Loucy (cell line): ENCODE data around the gene CALHM3.

Experiments used
- H2AFZ ChIP-seq: fragments of 200-600 bp; sonication (generic); 2 replicates; pipeline ENCODE4 v1.6.0; 2016; ENCODE audit warnings: antibody characterized with exemption, mild to moderate bottlenecking, low read length, moderate library complexity
- H3F3A ChIP-seq: fragments of 200-600 bp; 2 replicates; pipeline ENCODE4 v1.6.0; 2016; ENCODE audit warnings: antibody characterized with exemption, low read depth, mild to moderate bottlenecking
- H3K27me3 ChIP-seq: fragments of 200-600 bp; sonication (generic); 2 replicates; pipeline ENCODE4 v1.6.1; 2014; ENCODE audit warnings: low read length, mild to moderate bottlenecking; ENCODE audit not compliant: insufficient read depth, poor library complexity, severe bottlenecking
- H3K36me3 ChIP-seq: fragments of 200-600 bp; sonication (generic); 2 replicates; pipeline ENCODE4 v1.6.1; 2016; ENCODE audit warnings: low read length; ENCODE audit not compliant: insufficient read depth
- H3K4me1 ChIP-seq: fragments of 200-600 bp; sonication (generic); 2 replicates; pipeline ENCODE4 v1.5.1; 2014; ENCODE audit warnings: low read length, mild to moderate bottlenecking; ENCODE audit not compliant: insufficient read depth, poor library complexity, severe bottlenecking
- H3K4me2 ChIP-seq: fragments of 200-600 bp; sonication (generic); 2 replicates; pipeline ENCODE4 v1.6.0; 2014; ENCODE audit warnings: antibody characterized with exemption, low read length, low read depth, mild to moderate bottlenecking; ENCODE audit not compliant: poor library complexity, severe bottlenecking
- H3K4me3 ChIP-seq: fragments of 200-600 bp; sonication (generic); 2 replicates; pipeline ENCODE4 v1.5.1; 2014; ENCODE audit warnings: low read length, mild to moderate bottlenecking, mixed read lengths; ENCODE audit not compliant: poor library complexity, severe bottlenecking
- H3K79me2 ChIP-seq: fragments of 200-600 bp; sonication (generic); 2 replicates; pipeline ENCODE4 v1.6.1; 2014; ENCODE audit warnings: low read length; ENCODE audit not compliant: insufficient read depth
- H3K9ac ChIP-seq: fragments of 200-600 bp; sonication (generic); 2 replicates; pipeline ENCODE4 v1.6.0; 2014; ENCODE audit warnings: mild to moderate bottlenecking, low read depth, low read length, moderate library complexity; ENCODE audit not compliant: poor library complexity, severe bottlenecking
- H3K9me2 ChIP-seq: fragments of 200-600 bp; sonication (generic); replicated peaks from 2 replicates; pipeline ENCODE4 v1.6.1; 2016; ENCODE audit warnings: low read depth, low read length, mixed read lengths
- H3K9me3 ChIP-seq: fragments of 200-600 bp; sonication (generic); 2 replicates; pipeline ENCODE4 v1.6.1; 2014; ENCODE audit warnings: mild to moderate bottlenecking, antibody characterized with exemption, low read length, low read depth; ENCODE audit not compliant: insufficient read depth
- H4K20me1 ChIP-seq: fragments of 200-600 bp; sonication (generic); 2 replicates; pipeline ENCODE4 v1.6.0; 2014; ENCODE audit warnings: antibody characterized with exemption, low read length, mild to moderate bottlenecking; ENCODE audit not compliant: insufficient read depth, poor library complexity, severe bottlenecking
- EZH2phosphoT487 ChIP-seq: fragments of 200-600 bp; IDR thresholded peaks from 2 replicates; pipeline ENCODE4 v1.6.1; 2018; ENCODE audit warnings: antibody characterized with exemption, mild to moderate bottlenecking, moderate library complexity, borderline replicate concordance
- TF ChIP-seq, protein P1 (sequence below): fragments of 200-600 bp; sonication (generic); conservative IDR thresholded peaks from 2 replicates; pipeline ENCODE4 v1.5.1; 2014; ENCODE audit warnings: mild to moderate bottlenecking, antibody characterized with exemption, low read length

The CALHM3 gene

DNA sequence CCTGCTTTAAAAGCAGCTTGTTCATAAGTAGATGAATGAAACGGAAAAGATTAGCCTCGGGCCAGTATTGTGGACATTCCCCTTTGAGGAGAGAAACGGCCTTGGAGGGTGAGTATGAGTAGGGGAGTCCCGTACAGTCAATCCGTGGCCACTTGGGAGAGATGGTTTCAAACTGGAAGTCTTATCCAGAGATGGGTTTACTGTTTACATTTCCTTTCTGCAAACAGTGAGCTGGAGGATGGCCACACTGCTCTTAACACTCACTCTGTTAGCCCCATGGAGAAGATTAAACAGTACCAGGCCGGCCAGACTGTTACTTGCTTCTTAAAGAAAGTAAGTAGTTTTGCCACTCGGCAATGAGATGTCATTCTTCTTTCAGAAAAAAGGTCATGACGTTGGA lies 47.1 kb downstream of the CALHM3 start:
- no peaks in the 10 kb centered on the region for H3K9me3 ChIP-seq
- peaks cover 13% of the 10 kb centered on the region for H3K4me1 ChIP-seq
- no peak overlapping the region for H3K4me2 ChIP-seq
- no peak overlapping the region for H3K9ac ChIP-seq
- no peaks in the 10 kb centered on the region for H3K9me2 ChIP-seq
- TF ChIP-seq, protein P1, sequence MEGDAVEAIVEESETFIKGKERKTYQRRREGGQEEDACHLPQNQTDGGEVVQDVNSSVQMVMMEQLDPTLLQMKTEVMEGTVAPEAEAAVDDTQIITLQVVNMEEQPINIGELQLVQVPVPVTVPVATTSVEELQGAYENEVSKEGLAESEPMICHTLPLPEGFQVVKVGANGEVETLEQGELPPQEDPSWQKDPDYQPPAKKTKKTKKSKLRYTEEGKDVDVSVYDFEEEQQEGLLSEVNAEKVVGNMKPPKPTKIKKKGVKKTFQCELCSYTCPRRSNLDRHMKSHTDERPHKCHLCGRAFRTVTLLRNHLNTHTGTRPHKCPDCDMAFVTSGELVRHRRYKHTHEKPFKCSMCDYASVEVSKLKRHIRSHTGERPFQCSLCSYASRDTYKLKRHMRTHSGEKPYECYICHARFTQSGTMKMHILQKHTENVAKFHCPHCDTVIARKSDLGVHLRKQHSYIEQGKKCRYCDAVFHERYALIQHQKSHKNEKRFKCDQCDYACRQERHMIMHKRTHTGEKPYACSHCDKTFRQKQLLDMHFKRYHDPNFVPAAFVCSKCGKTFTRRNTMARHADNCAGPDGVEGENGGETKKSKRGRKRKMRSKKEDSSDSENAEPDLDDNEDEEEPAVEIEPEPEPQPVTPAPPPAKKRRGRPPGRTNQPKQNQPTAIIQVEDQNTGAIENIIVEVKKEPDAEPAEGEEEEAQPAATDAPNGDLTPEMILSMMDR = no peak
- TF ChIP-seq EZH2phosphoT487 = no peak
- no peaks in the 10 kb centered on the region for H4K20me1 ChIP-seq
- H3F3A ChIP-seq = no peaks in the 10 kb centered on the region
- H3K27me3 ChIP-seq = no peaks in the 10 kb centered on the region
- peaks cover 71% of the 10 kb centered on the region; the same call in 1 of the 2 replicates for H3K36me3 ChIP-seq
- H2AFZ ChIP-seq = no peak overlapping the region
- H3K4me3 ChIP-seq = no peak overlapping the region
- H3K79me2 ChIP-seq = no peaks in the 10 kb centered on the region

DNA sequence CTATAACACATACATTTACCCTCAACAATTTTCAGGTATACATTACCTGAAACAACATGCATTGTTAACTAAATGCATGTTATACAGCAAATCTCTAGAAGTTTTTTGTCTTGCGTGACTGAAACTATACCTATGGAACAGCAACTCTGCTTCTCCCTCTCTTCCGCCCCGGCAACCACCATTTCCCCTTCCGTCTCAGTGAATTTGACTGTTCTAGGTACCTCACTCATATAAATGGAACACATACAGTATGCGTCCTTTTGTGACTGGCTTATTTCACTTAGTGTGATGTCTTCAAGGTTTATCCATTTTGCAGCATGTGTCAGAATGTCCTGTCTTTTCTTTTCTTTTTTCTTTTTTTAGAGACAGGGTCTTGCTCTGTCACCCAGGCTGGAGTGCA lies 49.4 kb downstream of the CALHM3 start:
- TF ChIP-seq EZH2phosphoT487 = no peak
- TF ChIP-seq, protein P1 = no peak
- Histone ChIP-seq H3K79me2 (no peaks in the 10 kb centered on the region), H2AFZ (no peak overlapping the region), H3K9me3 (no peaks in the 10 kb centered on the region), H4K20me1 (no peaks in the 10 kb centered on the region), H3K4me3 (no peak overlapping the region), H3K9me2 (no peaks in the 10 kb centered on the region), H3K36me3 (peaks cover 74% of the 10 kb centered on the region; the same call in 1 of the 2 replicates), H3K4me2 (peak overlapping the region; percentile 21), H3K9ac (peak overlapping the region; percentile 24), H3K4me1 (peaks cover 13% of the 10 kb centered on the region), H3K27me3 (no peaks in the 10 kb centered on the region), H3F3A (no peaks in the 10 kb centered on the region)

DNA sequence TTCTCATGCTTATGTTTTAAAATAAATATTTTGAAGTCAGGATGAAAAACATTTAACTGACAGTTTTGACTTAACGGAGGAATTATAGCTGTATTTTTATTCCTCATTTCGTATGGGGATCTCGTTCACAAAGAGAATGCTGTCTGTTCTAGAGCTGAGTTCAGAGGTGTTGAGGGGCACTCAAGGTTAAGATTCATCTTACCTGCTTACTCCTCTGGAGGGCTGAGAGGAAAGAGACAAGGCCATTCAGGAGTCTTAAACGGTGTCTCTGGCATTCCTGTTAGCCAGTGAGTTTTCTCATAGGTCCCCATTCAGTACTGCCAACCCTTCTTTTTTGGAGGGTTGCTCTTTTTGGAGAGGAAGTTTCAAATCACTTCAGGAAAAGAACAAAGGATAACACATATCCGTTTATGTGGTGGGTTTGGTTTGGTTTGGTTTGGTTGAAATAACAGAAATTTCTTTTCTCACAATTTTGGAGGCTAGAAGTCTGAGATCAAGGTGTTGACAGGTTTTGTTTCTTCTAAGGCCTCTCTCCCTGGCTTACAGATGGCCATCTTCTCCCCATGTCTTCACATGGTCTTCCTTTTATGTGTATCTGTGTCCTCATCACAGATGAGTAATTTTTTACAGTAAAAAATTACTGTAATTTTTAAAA lies 49.9 kb downstream of the CALHM3 start:
- no peak overlapping the region for H2AFZ ChIP-seq
- no peaks in the 10 kb centered on the region for H3K9me2 ChIP-seq
- no peaks in the 10 kb centered on the region for H3K79me2 ChIP-seq
- peaks cover 74% of the 10 kb centered on the region; the same call in 1 of the 2 replicates for H3K36me3 ChIP-seq
- peak overlapping the region; percentile 21 for H3K4me2 ChIP-seq
- H3F3A ChIP-seq = no peaks in the 10 kb centered on the region
- no peaks in the 10 kb centered on the region for H4K20me1 ChIP-seq
- no peak overlapping the region for H3K4me3 ChIP-seq
- TF ChIP-seq EZH2phosphoT487 = no peak
- TF ChIP-seq, protein P1 = no peak
- no peaks in the 10 kb centered on the region for H3K27me3 ChIP-seq
- no peaks in the 10 kb centered on the region for H3K9me3 ChIP-seq
- H3K9ac ChIP-seq = peak overlapping the region; percentile 24
- peaks cover 13% of the 10 kb centered on the region for H3K4me1 ChIP-seq
